HG03378 (cell line): Measurements from ENCODE around the gene TRIM47.

Experiments
- ATAC-seq: cut with Tn5 transposase; IDR thresholded peaks from one replicate; pipeline ENCODE4 v1.9.1; 2021; ENCODE audit warnings: mild to moderate bottlenecking, moderate library complexity; ENCODE audit not compliant: unreplicated experiment

The TRIM47 gene

DNA sequence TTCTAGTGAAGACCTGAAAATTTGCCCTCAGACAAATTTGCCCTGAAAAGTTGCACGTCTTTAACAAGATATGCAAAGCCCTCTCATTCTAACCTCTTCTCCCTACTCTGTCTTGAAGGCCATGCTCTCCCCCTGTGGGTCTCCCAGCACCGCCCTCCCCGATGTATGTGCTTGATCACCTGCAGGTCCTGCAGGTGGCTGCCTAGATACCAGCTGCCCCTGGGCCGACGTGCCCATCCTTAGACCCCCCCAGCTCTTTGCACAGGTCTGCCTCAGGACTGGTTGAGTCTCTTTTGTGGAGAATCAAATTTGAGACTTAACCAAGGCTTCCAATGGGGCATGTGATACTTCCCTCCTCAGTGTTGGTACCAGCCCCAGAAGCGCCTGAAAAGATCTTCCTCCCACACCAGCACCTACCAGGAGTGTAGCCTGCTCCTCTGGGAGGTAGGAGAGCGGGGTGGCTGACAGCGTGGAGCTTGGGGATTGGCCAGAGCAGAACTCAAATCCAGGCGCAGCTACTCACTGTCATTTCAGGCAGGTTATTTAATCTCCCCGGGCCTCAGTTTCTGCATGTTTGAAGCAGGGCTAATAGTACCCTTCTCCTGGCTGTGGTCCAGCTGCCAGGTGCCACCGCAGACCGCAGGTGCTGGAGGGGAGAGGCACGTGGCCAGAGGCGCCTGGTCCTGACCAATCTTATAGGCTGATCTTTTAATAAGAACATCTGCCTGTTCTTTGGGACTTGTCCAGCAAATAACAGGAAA lies 30.9 kb upstream of the TRIM47 start:
- ATAC-seq, result no peak

DNA sequence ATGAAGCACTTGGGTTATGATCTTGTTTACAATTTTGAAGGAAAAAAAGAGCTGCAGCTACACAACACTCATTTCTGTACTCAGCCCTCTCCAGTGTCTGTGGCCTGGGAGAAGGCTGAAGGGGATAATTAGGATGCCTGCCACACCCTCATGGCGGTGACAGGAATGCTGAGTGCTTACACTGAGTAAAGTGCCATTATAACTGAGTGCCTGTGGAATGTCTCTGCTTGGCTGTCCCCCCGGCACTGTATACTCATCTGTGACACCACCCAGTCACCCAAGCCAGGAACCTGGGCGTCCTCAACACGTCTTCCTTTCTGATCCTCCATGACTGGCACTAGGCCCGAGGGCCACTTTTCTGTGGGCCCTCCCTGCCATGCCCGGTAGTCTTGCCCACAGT lies 29.8 kb upstream of the TRIM47 start:
- no peak for ATAC-seq

DNA sequence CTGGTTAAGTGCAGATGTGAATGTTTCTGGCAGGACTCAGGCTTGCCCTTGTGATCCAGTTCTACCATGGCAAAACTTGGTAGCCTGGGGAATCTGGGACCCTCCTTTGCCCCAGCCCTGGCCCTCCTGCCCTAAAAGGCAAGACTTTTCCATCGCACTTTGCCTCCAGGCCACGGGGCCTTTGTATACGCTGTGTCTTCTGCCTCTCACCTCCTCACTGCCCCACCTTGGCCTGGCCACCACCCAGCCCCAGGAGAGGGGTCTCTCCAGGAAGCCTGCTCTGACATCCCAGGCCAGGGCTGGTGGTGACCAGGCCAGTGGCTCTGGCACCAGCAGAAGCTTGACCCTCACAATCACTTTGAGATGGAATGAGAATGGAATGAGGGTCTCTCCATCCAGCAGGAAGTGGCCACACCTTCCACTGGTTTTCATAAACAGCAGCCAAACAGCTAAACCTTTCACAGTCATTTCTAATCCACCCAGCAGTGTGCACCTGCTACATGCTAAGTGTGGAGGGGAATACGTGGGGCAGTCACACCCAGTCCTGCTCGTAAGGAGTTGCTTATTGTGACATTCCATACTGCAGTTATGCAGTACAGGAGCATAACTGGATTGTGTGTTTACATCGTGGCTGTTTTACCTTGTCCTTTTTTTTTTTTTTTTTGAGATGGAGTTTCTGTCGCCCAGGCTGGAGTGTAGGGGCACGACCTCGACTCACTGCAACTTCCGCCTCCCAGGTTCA lies 27.9 kb upstream of the TRIM47 start:
- ATAC-seq, result no peak

DNA sequence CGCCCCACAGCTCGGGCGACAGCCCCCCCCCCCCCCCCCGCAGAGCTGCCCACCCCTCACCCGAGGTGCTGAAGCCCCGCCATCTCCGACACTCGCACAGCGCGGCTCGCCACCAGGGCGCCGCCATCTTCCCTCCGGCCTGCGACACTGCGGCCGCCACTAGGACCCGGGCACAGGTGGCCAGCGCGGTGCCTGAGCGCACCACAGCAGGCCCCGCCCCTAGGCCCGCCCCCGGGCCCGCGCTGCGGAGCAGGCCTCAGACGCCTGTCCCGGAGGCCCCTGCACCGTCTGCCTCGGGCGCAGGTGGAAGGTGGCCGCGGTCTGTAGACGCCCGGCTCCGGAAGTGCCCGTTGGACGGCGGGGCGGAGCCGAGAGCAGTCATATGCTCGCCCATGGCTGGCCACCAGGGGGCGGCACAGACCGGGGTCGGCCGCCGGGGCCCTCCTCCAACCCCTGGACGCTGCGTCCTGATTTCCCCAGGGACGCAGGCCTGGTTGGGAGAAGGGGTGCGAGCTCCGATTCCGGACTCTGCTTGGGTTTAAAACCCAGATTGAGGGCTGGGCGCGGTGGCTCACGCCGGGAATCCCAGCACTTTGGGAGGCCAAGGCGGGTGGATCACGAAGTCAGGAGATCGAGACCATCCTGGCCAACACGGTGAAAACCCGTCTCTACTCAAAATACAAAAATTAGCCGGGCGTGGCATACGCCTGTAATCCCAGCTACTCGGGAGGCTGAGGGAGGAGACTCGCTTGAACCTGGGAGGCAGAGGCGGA lies 26.6 kb upstream of the TRIM47 start, which contains the start of gene MRPL38:
Gene MRPL38, minus strand, starts transcription at position 136 of the 773 bp plus-strand sequence. Its CDS starts 9 bp downstream, at position 127.
- ATAC-seq, result peak; percentile 61

DNA sequence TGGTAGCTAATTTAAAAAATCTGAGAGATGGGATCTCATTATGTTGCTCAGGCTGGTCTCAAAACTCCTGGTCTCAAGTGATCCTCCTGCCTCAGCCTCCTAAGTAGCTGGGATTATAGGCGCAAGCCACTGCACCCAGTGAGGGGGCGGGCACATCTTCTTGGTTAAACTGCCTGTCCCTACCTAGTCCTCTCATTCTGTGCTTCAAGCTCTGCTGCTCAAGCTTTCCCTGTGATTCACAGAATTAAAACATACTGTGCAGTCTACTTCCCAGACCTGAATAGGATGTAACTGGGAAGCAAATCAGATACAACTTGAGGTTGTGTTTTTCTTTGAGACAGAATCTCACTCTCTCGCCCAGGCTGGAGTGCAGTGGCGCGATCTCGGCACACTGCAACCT lies 24.0 kb upstream of the TRIM47 start:
- ATAC-seq, result no peak

GRCh38 chr17:75901727-75902126 lies 23.3 kb upstream of the TRIM47 start:
- no peak for ATAC-seq

DNA sequence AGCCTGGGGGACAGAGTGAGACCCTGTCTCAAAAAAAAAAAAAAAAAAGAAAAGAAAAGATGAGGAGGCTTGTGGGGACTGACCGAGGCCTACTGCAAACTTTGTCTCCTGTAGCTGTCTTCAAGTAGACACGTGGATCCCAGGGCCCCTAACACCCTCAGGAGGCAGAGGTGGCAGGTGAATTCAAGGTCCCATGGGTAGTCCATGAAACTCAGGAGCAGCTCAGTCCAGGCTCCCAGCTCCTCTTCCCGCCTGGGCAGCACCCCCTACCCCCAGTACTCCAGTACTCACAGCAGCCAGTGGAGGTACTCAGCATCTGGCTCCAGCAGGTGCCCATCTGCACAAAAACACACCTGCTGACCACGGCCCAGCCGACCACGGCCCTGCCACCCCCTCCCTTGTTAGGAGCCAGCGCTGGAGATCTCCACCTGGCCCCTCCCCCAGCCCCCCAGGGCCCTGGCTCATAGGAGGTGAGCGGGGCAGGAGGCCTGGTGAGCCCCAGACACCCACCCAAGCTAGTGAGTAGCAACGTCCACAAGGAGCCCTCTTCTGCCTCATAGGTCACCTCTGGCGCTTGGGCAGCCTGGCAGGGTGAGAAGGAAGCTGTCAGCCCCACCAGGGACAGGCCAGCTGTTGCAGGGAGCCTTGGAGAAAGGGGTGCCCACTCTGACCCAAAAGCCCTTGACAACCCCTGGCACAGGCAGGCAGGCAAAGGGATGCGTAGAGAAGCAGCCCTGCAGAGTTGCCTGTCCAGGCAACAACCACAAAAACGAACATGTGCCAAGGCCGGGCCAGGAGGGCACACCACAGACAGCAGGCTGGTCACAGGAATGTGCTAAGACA lies 22.5 kb upstream of the TRIM47 start:
- ATAC-seq, result no peak

- no peak for ATAC-seq
These were observed 21.5 kb upstream of the TRIM47 start for GRCh38 chr17:75899767-75900468.

- no peak for ATAC-seq
These were observed 21.0 kb upstream of the TRIM47 start for GRCh38 chr17:75899353-75899752.

DNA sequence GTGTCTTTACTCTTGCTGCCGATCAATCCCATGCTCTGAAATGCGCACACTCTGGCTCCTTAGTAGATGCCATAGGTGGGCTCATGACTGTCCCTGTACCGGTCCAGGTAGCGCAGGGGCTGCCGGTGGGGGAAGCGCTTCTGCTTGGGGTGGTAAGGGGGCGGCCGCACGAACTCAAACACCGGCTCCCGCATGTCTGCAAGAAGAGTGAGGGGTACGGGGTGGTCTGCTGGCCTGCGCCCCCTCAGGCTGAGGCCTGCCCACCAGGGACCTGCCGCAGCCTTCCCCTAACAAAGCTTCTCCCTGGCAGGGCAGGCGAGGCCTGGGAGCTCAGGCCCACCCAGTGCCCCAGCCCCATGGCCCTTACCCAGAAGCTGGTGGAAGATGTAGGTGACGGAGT lies 20.4 kb upstream of the TRIM47 start:
- no peak for ATAC-seq

DNA sequence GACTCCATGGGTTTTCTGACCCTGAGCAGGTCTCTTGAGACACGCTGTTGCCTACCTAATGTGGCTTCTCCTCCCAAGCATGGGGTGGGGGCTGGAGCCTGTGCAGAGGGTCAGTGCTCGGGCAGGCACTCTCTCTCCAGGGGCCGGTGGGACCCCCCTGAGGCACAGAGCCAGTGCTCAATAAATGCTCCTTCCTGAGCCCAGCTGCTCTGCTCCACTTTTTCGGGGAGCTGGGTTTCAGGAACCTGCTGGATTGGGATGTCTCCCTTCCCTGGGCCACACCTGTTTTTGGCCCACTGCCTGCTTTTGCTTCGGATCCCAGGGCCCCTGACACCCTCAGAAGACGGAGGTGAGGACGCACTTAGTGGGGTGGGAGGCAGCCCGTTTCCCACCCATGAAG lies 19.7 kb upstream of the TRIM47 start:
- no peak for ATAC-seq

- no peak for ATAC-seq
These were observed 19.0 kb upstream of the TRIM47 start for GRCh38 chr17:75897160-75898019.

- no peak for ATAC-seq
These were observed 18.2 kb upstream of the TRIM47 start, which contains the start of gene TRIM65 for GRCh38 chr17:75896415-75897159. TSS of gene TRIM65 (minus strand) at chr17:75896951. CDS start at chr17:75896937, 14 bp downstream.

GRCh38 chr17:75895370-75896155 lies 17.2 kb upstream of the TRIM47 start:
- no peak for ATAC-seq

GRCh38 chr17:75894049-75894733 lies 15.8 kb upstream of the TRIM47 start:
- no peak for ATAC-seq

DNA sequence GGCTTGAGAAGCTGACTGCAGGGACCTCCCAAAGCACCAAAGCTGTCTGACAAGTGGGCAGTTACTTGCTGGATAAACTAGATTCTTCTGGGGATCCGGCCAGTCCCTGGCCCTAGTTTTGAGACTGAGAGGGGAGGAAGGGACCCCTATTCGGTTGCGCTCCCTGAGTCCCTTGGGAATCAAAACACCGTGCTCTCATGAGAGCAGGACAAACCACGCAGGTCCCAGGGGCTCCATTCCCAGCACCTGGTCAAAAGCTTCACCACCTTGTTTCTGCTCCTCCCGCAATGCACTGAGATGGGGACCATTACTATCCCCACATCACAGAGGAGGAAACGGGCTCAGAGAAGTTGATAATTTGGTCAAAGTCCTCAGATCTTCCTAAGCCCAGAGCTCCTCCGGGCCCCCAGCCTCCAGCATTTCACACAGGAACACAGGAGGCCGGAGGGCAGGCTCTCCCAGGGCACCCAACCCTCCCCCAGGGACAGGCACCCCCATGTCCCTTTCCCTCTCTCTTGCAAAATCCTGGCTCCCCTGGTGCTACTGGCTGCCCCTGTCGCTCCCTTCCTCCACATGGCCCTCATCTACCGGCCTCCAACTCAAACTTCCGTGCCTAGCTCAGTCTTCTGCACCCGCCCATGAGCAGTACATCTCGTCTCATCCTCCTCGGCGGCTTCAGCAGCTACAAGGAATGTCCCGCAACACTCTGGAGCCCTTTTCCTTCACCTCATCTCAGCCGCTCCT lies 15.1 kb upstream of the TRIM47 start:
- ATAC-seq, result no peak
